ENCODE measurements around the gene NUP54.

The NUP54 gene

GRCh38 chr4:76147454-76148141 is 599 bp downstream of the NUP54 start:
- TF ChIP-seq EZH2phosphoT487 (conservative IDR thresholded peaks at IDR 0.05; ENCODE audit: low read length) (no peak), CTCF (IDR thresholded peaks at IDR 0.05; ENCODE audit: insufficient read depth, low read length, poor library complexity, severe bottlenecking) (no peak)
- Histone ChIP-seq H3K9ac (ENCODE audit: low read length) (peak overlapping the region; percentile 93), H3K9me3 (ENCODE audit: insufficient read depth, low read length) (no peaks in the 10 kb centered on the region), H3K9me2 (replicated peaks; ENCODE audit: insufficient read depth, low read length) (no peaks in the 10 kb centered on the region), H3K79me2 (ENCODE audit: insufficient read depth, low read length) (peaks cover 31% of the 10 kb centered on the region), H3K4me3 (ENCODE audit: insufficient read depth, low read length, poor library complexity, severe bottlenecking) (peak overlapping the region; percentile 92), H3K4me2 (ENCODE audit: low read depth, low read length, poor library complexity, severe bottlenecking) (peak overlapping the region; percentile 92), H3K27ac (ENCODE audit: low read depth, low read length) (peak overlapping the region; percentile 26; the same call in 1 of the 2 replicates), H3K27me3 (ENCODE audit: low read length) (no peaks in the 10 kb centered on the region), H2AFZ (ENCODE audit: low read depth, low read length, severe bottlenecking) (peak overlapping the region; percentile 87), H3F3A (ENCODE audit: insufficient read depth) (no peaks in the 10 kb centered on the region), H3K36me3 (ENCODE audit: low read length) (no peaks in the 10 kb centered on the region), H4K20me1 (ENCODE audit: low read depth, low read length) (no peaks in the 10 kb centered on the region)

GRCh38 chr4:76144546-76144945 is 3.7 kb downstream of the NUP54 start:
- no peak overlapping the region for H3K9ac ChIP-seq (ENCODE audit: low read length)
- no peak overlapping the region for H3K27ac ChIP-seq (ENCODE audit: low read depth, low read length)
- no peak overlapping the region for H2AFZ ChIP-seq (ENCODE audit: low read depth, low read length, severe bottlenecking)
- H4K20me1 ChIP-seq (ENCODE audit: low read depth, low read length): no peaks in the 10 kb centered on the region
- H3F3A ChIP-seq (ENCODE audit: insufficient read depth): no peaks in the 10 kb centered on the region
- H3K9me2 ChIP-seq (replicated peaks; ENCODE audit: insufficient read depth, low read length): no peaks in the 10 kb centered on the region
- H3K36me3 ChIP-seq (ENCODE audit: low read length): no peaks in the 10 kb centered on the region
- H3K27me3 ChIP-seq (ENCODE audit: low read length): no peaks in the 10 kb centered on the region
- H3K4me3 ChIP-seq (ENCODE audit: insufficient read depth, low read length, poor library complexity, severe bottlenecking): no peak overlapping the region
- H3K9me3 ChIP-seq (ENCODE audit: insufficient read depth, low read length): no peaks in the 10 kb centered on the region
- H3K79me2 ChIP-seq (ENCODE audit: insufficient read depth, low read length): peaks cover 31% of the 10 kb centered on the region
- no peak for TF ChIP-seq CTCF (IDR thresholded peaks at IDR 0.05; ENCODE audit: insufficient read depth, low read length, poor library complexity, severe bottlenecking)
- H3K4me2 ChIP-seq (ENCODE audit: low read depth, low read length, poor library complexity, severe bottlenecking): no peak overlapping the region

- no peaks in the 10 kb centered on the region for H4K20me1 ChIP-seq (ENCODE audit: low read depth, low read length)
- no peaks in the 10 kb centered on the region for H3F3A ChIP-seq (ENCODE audit: insufficient read depth)
- H3K36me3 ChIP-seq (ENCODE audit: low read length): no peaks in the 10 kb centered on the region
- no peaks in the 10 kb centered on the region for H3K9me2 ChIP-seq (replicated peaks; ENCODE audit: insufficient read depth, low read length)
- no peak overlapping the region for H3K27ac ChIP-seq (ENCODE audit: low read depth, low read length)
- H3K9me3 ChIP-seq (ENCODE audit: insufficient read depth, low read length): no peaks in the 10 kb centered on the region
- no peak overlapping the region for H3K4me3 ChIP-seq (ENCODE audit: insufficient read depth, low read length, poor library complexity, severe bottlenecking)
- no peaks in the 10 kb centered on the region for H3K27me3 ChIP-seq (ENCODE audit: low read length)
- no peak overlapping the region for H2AFZ ChIP-seq (ENCODE audit: low read depth, low read length, severe bottlenecking)
- no peak overlapping the region for H3K4me2 ChIP-seq (ENCODE audit: low read depth, low read length, poor library complexity, severe bottlenecking)
- H3K79me2 ChIP-seq (ENCODE audit: insufficient read depth, low read length): peaks cover 16% of the 10 kb centered on the region
- TF ChIP-seq EZH2phosphoT487 (conservative IDR thresholded peaks at IDR 0.05; ENCODE audit: low read length): no peak
- TF ChIP-seq CTCF (IDR thresholded peaks at IDR 0.05; ENCODE audit: insufficient read depth, low read length, poor library complexity, severe bottlenecking): no peak
- H3K9ac ChIP-seq (ENCODE audit: low read length): no peak overlapping the region
Observed at GRCh38 chr4:76141241-76141640, 7.0 kb downstream of the NUP54 start.

Data from SU-DHL-6 (cell line).